Mesendoderm (in vitro differentiated cells): ENCODE results near the gene MLLT6.

Experiments used
- DNase-seq: peaks from one replicate; pipeline ENCODE4 v3.0.0; 2013
- H2AK5ac ChIP-seq: 2 replicates; pipeline ENCODE4 v1.6.1; 2013; ENCODE audit warnings: low read length, inconsistent platforms
- H2BK120ac ChIP-seq: 2 replicates; pipeline ENCODE4 v1.6.1; 2013; ENCODE audit warnings: low read depth, mild to moderate bottlenecking, low read length, moderate library complexity, mixed read lengths
- H2BK15ac ChIP-seq: replicated peaks from 2 replicates; pipeline ENCODE4 v1.6.1; 2013; ENCODE audit warnings: low read depth, mild to moderate bottlenecking, moderate library complexity
- H2BK5ac ChIP-seq: 2 replicates; pipeline ENCODE4 v1.6.1; 2013; ENCODE audit warnings: low read length, inconsistent platforms
- H3K18ac ChIP-seq: 2 replicates; pipeline ENCODE4 v1.6.1; 2013; ENCODE audit warnings: mild to moderate bottlenecking, low read length, mixed read lengths
- H3K23ac ChIP-seq: one replicate; pipeline ENCODE4 v1.6.1; 2013; ENCODE audit warnings: low read length
- H3K27ac ChIP-seq: 2 replicates; pipeline ENCODE4 v1.5.1; 2013; ENCODE audit warnings: low read depth, mild to moderate bottlenecking, inconsistent platforms, low read length, moderate library complexity
- H3K27me3 ChIP-seq: 2 replicates; pipeline ENCODE4 v1.6.1; 2013; ENCODE audit warnings: low read length, control low read depth, mild to moderate bottlenecking, inconsistent platforms; ENCODE audit not compliant: insufficient read depth, poor library complexity
- H3K36me3 ChIP-seq: 2 replicates; pipeline ENCODE4 v1.6.1; 2013; ENCODE audit warnings: low read length, inconsistent platforms; ENCODE audit not compliant: control insufficient read depth, insufficient read depth
- H3K4ac ChIP-seq: one replicate; pipeline ENCODE4 v1.6.1; 2013; ENCODE audit warnings: low read depth, mild to moderate bottlenecking, low read length, moderate library complexity
- H3K4me1 ChIP-seq: 2 replicates; pipeline ENCODE4 v1.6.1; 2013; ENCODE audit warnings: low read depth, low read length, inconsistent platforms; ENCODE audit not compliant: control insufficient read depth
- H3K4me2 ChIP-seq: 2 replicates; pipeline ENCODE4 v1.6.1; 2013; ENCODE audit warnings: low read length
- H3K4me3 ChIP-seq: 2 replicates; pipeline ENCODE4 v1.5.1; 2013; ENCODE audit warnings: mild to moderate bottlenecking, low read length
- H3K56ac ChIP-seq: one replicate; pipeline ENCODE4 v1.6.1; 2013; ENCODE audit warnings: low read length
- H3K79me1 ChIP-seq: 2 replicates; pipeline ENCODE4 v1.6.1; 2013; ENCODE audit warnings: low read length, inconsistent platforms
- H3K79me2 ChIP-seq: 2 replicates; pipeline ENCODE4 v1.6.1; 2013; ENCODE audit warnings: mild to moderate bottlenecking, low read length; ENCODE audit not compliant: control insufficient read depth, insufficient read depth
- H3K9ac ChIP-seq: 2 replicates; pipeline ENCODE4 v1.6.1; 2013; ENCODE audit warnings: low read length, inconsistent platforms
- H4K5ac ChIP-seq: one replicate; pipeline ENCODE4 v1.6.1; 2013; ENCODE audit warnings: low read length
- H4K8ac ChIP-seq: one replicate; pipeline ENCODE4 v1.6.1; 2013; ENCODE audit warnings: low read depth, mild to moderate bottlenecking, control low read depth, low read length, moderate library complexity
- WGBS: extraction: QIAGEN DNeasy Blood & Tissue Kit; methylation state at CpG from one replicate; pipeline ENCODE4 v1.1.7; 2013; ENCODE audit warnings: low lambda C conversion rate, missing lambda C conversion rate; ENCODE audit not compliant: insufficient coverage; ENCODE audit errors: extremely low coverage; 5-methylcytosine and 5-hydroxymethylcytosine counted together

The MLLT6 gene

DNA sequence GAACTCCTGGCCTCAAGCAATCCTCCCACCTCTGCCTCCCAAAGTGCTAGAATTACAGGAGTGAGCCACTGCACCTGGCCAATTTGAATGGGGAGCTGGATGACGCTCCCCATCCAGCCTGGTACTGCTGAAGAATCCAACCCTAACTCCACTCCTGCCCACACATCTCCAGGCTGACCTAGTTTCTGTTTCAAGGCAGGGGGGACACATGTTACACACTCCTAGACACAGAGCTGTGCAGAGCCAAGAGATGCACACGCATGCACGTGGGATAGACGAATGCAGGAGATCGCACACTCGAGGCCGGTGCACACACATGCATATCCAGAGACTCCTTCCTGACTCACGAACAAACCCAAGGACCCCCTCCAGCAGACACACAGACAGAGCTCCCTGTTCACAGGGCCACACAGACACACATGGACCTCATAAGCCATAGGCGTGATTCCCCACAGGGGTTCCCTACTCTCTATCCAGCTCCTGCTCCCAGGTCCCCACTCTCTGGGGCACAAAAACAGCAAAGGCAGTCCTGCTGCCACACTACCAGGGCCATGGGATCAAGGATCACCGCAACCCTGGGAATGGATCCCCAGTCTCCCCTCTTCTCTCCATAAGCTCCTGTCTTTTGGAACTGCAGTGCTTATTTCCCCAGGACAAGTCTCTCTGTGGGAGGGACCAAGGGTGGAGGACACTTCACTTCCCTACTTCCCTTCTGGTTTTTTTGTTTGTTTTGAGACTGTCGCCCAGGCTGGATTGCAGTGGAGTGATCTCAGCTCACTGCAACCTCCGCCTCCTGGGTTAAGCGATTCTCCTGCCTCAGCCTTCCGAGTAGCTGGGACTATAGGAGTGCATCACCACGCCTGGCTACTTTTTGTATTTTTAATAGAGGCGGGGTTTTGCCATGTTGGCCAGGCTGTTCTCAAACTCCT lies 44.7 kb upstream of the MLLT6 start:
- Histone ChIP-seq H3K4me1 (no peaks in the 10 kb centered on the region), H3K79me2 (no peaks in the 10 kb centered on the region), H3K27ac (no peak overlapping the region), H4K8ac (no peak overlapping the region), H4K5ac (no peak overlapping the region), H3K27me3 (no peaks in the 10 kb centered on the region), H3K4ac (no peak overlapping the region), H3K56ac (no peak overlapping the region), H2AK5ac (no peak overlapping the region), H2BK15ac (no peak overlapping the region), H3K36me3 (no peaks in the 10 kb centered on the region), H3K79me1 (no peaks in the 10 kb centered on the region), H3K18ac (no peak overlapping the region), H3K4me2 (no peak overlapping the region), H2BK5ac (no peak overlapping the region), H2BK120ac (no peak overlapping the region), H3K4me3 (no peak overlapping the region), H3K9ac (no peak overlapping the region), H3K23ac (no peak overlapping the region)
- DNase-seq, result peak; percentile 29
- WGBS, result no CpG with 5 or more reads among the region's 16 CpGs

- H2AK5ac ChIP-seq, result no peak overlapping the region
- no peak overlapping the region for H3K9ac ChIP-seq
- no peaks in the 10 kb centered on the region for H3K36me3 ChIP-seq
- H3K4me3 ChIP-seq, result no peak overlapping the region
- no peaks in the 10 kb centered on the region for H3K79me1 ChIP-seq
- H3K23ac ChIP-seq, result no peak overlapping the region
- no peak overlapping the region for H4K8ac ChIP-seq
- H3K56ac ChIP-seq, result peak overlapping the region; percentile 45
- peak; percentile 96 for DNase-seq
- no peak overlapping the region for H3K27ac ChIP-seq
- H3K79me2 ChIP-seq, result no peaks in the 10 kb centered on the region
- H3K4me1 ChIP-seq, result no peaks in the 10 kb centered on the region
- no peak overlapping the region for H3K4me2 ChIP-seq
- no peak overlapping the region for H3K18ac ChIP-seq
- H2BK120ac ChIP-seq, result no peak overlapping the region
- peaks cover 1% of the 10 kb centered on the region for H3K27me3 ChIP-seq
- no CpG with 5 or more reads among the region's 9 CpGs for WGBS
- H4K5ac ChIP-seq, result no peak overlapping the region
- H2BK15ac ChIP-seq, result no peak overlapping the region
- H3K4ac ChIP-seq, result no peak overlapping the region
- H2BK5ac ChIP-seq, result no peak overlapping the region
Measured at GRCh38 chr17:38663125-38663751, 41.8 kb upstream of the MLLT6 start.

GRCh38 chr17:38663964-38664644 lies 41.0 kb upstream of the MLLT6 start:
- H3K4me2 ChIP-seq, result no peak overlapping the region
- no peak overlapping the region for H2AK5ac ChIP-seq
- H3K18ac ChIP-seq, result no peak overlapping the region
- no peak overlapping the region for H3K4me3 ChIP-seq
- H3K4ac ChIP-seq, result no peak overlapping the region
- no peak overlapping the region for H4K5ac ChIP-seq
- DNase-seq, result no peak
- no peak overlapping the region for H2BK120ac ChIP-seq
- WGBS, result no CpG with 5 or more reads among the region's 9 CpGs
- no peaks in the 10 kb centered on the region for H3K79me2 ChIP-seq
- H3K56ac ChIP-seq, result no peak overlapping the region
- no peak overlapping the region for H2BK5ac ChIP-seq
- peaks cover 10% of the 10 kb centered on the region for H3K27me3 ChIP-seq
- H3K23ac ChIP-seq, result no peak overlapping the region
- H3K27ac ChIP-seq, result no peak overlapping the region
- no peaks in the 10 kb centered on the region for H3K79me1 ChIP-seq
- no peaks in the 10 kb centered on the region for H3K4me1 ChIP-seq
- no peak overlapping the region for H3K9ac ChIP-seq
- no peak overlapping the region for H2BK15ac ChIP-seq
- H4K8ac ChIP-seq, result no peak overlapping the region
- H3K36me3 ChIP-seq, result no peaks in the 10 kb centered on the region

GRCh38 chr17:38667099-38667786 lies 37.8 kb upstream of the MLLT6 start:
- H3K56ac ChIP-seq, result no peak overlapping the region
- peak; percentile 82 for DNase-seq
- WGBS, result no CpG with 5 or more reads among the region's 7 CpGs
- no peak overlapping the region for H4K8ac ChIP-seq
- H3K79me2 ChIP-seq, result no peaks in the 10 kb centered on the region
- peaks cover 30% of the 10 kb centered on the region for H3K27me3 ChIP-seq
- no peak overlapping the region for H2BK5ac ChIP-seq
- H3K4me3 ChIP-seq, result no peak overlapping the region
- H2BK120ac ChIP-seq, result no peak overlapping the region
- no peak overlapping the region for H3K4me2 ChIP-seq
- H3K4me1 ChIP-seq, result peaks cover 4% of the 10 kb centered on the region
- no peak overlapping the region for H2BK15ac ChIP-seq
- H3K4ac ChIP-seq, result no peak overlapping the region
- no peak overlapping the region for H3K23ac ChIP-seq
- H3K27ac ChIP-seq, result no peak overlapping the region
- no peak overlapping the region for H2AK5ac ChIP-seq
- no peak overlapping the region for H4K5ac ChIP-seq
- H3K18ac ChIP-seq, result no peak overlapping the region
- no peaks in the 10 kb centered on the region for H3K79me1 ChIP-seq
- no peaks in the 10 kb centered on the region for H3K36me3 ChIP-seq
- no peak overlapping the region for H3K9ac ChIP-seq

- H2AK5ac ChIP-seq, result no peak overlapping the region
- no peak overlapping the region for H3K18ac ChIP-seq
- H3K79me2 ChIP-seq, result no peaks in the 10 kb centered on the region
- no peak overlapping the region for H2BK15ac ChIP-seq
- H2BK5ac ChIP-seq, result no peak overlapping the region
- peaks cover 4% of the 10 kb centered on the region for H3K4me1 ChIP-seq
- H4K5ac ChIP-seq, result no peak overlapping the region
- H3K27ac ChIP-seq, result no peak overlapping the region
- no peak overlapping the region for H4K8ac ChIP-seq
- no peaks in the 10 kb centered on the region for H3K36me3 ChIP-seq
- DNase-seq, result no peak
- no peak overlapping the region for H3K4me2 ChIP-seq
- H3K4me3 ChIP-seq, result no peak overlapping the region
- no peak overlapping the region for H3K23ac ChIP-seq
- no peak overlapping the region for H3K9ac ChIP-seq
- H3K56ac ChIP-seq, result no peak overlapping the region
- H3K79me1 ChIP-seq, result no peaks in the 10 kb centered on the region
- H3K4ac ChIP-seq, result no peak overlapping the region
- H3K27me3 ChIP-seq, result peaks cover 32% of the 10 kb centered on the region
- no peak overlapping the region for H2BK120ac ChIP-seq
- no CpG with 5 or more reads among the region's 2 CpGs for WGBS
Measured at GRCh38 chr17:38667787-38668122, 37.3 kb upstream of the MLLT6 start.
